Neural cell (in vitro differentiated cells): ENCODE results near the gene MARS1.

ENCODE experiments used
- CTCF ChIP-seq: fragments of 450-650 bp; IDR thresholded peaks from 2 replicates; pipeline ENCODE4 v1.5.1; 2014; ENCODE audit warnings: antibody characterized with exemption, mild to moderate bottlenecking, moderate library complexity; ENCODE audit not compliant: poor library complexity, severe bottlenecking
- EP300 ChIP-seq: fragments of 450-650 bp; conservative IDR thresholded peaks from 2 replicates; pipeline ENCODE4 v1.6.1; 2014; ENCODE audit warnings: antibody characterized with exemption, mild to moderate bottlenecking, moderate library complexity; ENCODE audit not compliant: poor library complexity, severe bottlenecking
- EZH2 ChIP-seq: fragments of 200-600, 300-800 bp; shearing (Covaris generic), sonication (generic); IDR thresholded peaks from 2 replicates; pipeline ENCODE4 v1.6.1; 2014; ENCODE audit warnings: antibody characterized with exemption, low read length, borderline replicate concordance, mild to moderate bottlenecking; ENCODE audit not compliant: insufficient read depth, poor library complexity, severe bottlenecking
- MXI1 ChIP-seq: fragments of 450-650 bp; conservative IDR thresholded peaks from 2 replicates; pipeline ENCODE4 v1.6.1; 2014; ENCODE audit warnings: antibody characterized with exemption, mild to moderate bottlenecking; ENCODE audit not compliant: poor library complexity, severe bottlenecking
- POLR2AphosphoS5 ChIP-seq: IDR thresholded peaks from 2 replicates; pipeline ENCODE4 v1.6.1; 2012
- RAD21 ChIP-seq: fragments of 450-650 bp; conservative IDR thresholded peaks from 2 replicates; pipeline ENCODE4 v1.6.1; 2014; ENCODE audit warnings: antibody characterized with exemption, mild to moderate bottlenecking, moderate library complexity
- REST ChIP-seq: IDR thresholded peaks from 2 replicates; pipeline ENCODE4 v1.6.1; 2012; ENCODE audit warnings: borderline replicate concordance
- TAF1 ChIP-seq: IDR thresholded peaks from 2 replicates; pipeline ENCODE4 v1.6.1; 2012; ENCODE audit warnings: low read depth

DNA sequence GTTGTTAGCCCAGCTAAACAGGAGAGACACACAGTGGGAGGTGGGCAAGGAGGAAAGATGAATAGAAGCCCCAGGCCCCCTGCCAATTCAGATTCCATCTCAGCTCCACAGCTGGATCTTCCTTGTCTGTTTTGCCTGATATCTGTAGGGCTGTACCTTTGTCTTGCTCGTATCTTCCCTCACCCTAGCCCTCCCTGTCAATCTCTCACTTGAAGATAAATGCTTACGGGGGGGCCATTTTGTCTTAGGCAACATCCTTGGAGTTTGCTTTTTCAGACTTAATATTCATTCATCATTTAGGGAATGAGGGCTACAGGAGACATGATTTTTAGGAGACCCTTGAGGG lies 64.4 kb downstream of the MARS1 start:
- TF ChIP-seq TAF1 (no peak), REST (no peak), CTCF (no peak), EP300 (no peak), POLR2AphosphoS5 (no peak), RAD21 (no peak), MXI1 (no peak), EZH2 (no peak)
